Measurements from ENCODE around the gene FOXP2. TPM values are rescaled to one million over a fixed set of nuclear protein-coding genes. Genes with fewer than 3 reads are reported as not detected.

FOXP2 gene
- total RNA-seq, 1 donor from 2014 or later = 12.1 TPM

- H3K27ac Mint-ChIP-seq (ENCODE audit: unreplicated experiment) = no peak overlapping the region
- H3K9me3 Mint-ChIP-seq (ENCODE audit: low read depth) = no peaks in the 10 kb centered on the region
- H3K36me3 Mint-ChIP-seq (ENCODE audit: low read depth) = peaks cover 8% of the 10 kb centered on the region
- no peak for TF ChIP-seq CTCF (IDR thresholded peaks at IDR 0.05)
- H3K27me3 Mint-ChIP-seq (ENCODE audit: low read depth) = no peaks in the 10 kb centered on the region
- H3K4me3 Mint-ChIP-seq (ENCODE audit: unreplicated experiment) = no peak overlapping the region
- H3K4me1 Mint-ChIP-seq (ENCODE audit: low read depth) = no peaks in the 10 kb centered on the region
- DNase-seq (ENCODE audit: low spot score) = no peak
Measured at GRCh38 chr7:114688443-114689055, 273.9 kb downstream of the FOXP2 start.

DNA sequence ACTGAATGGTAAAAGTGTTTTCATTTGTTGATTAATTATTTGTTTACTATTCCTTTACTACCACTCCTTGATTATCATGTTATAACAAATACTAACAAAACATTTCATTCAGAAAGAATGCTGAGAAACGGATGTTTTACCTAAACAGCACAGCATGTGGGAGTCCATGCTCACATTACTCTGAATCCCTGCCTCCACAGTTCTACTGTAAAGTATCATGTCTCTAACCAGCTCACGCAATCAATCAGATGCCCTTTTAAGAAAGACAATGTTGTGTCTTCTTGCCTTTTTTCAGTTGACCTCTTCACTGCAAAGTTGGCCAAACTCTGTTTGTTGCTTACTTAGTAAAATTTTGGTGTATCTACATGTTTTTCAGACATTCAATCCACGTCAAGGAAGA, 274.8 kb downstream of the FOXP2 start:
- no peaks in the 10 kb centered on the region for H3K4me1 Mint-ChIP-seq (ENCODE audit: low read depth)
- no peaks in the 10 kb centered on the region for H3K9me3 Mint-ChIP-seq (ENCODE audit: low read depth)
- H3K36me3 Mint-ChIP-seq (ENCODE audit: low read depth) = peaks cover 8% of the 10 kb centered on the region
- DNase-seq (ENCODE audit: low spot score) = no peak
- H3K4me3 Mint-ChIP-seq (ENCODE audit: unreplicated experiment) = no peak overlapping the region
- no peaks in the 10 kb centered on the region for H3K27me3 Mint-ChIP-seq (ENCODE audit: low read depth)
- TF ChIP-seq CTCF (IDR thresholded peaks at IDR 0.05) = no peak
- no peak overlapping the region for H3K27ac Mint-ChIP-seq (ENCODE audit: unreplicated experiment)

DNA sequence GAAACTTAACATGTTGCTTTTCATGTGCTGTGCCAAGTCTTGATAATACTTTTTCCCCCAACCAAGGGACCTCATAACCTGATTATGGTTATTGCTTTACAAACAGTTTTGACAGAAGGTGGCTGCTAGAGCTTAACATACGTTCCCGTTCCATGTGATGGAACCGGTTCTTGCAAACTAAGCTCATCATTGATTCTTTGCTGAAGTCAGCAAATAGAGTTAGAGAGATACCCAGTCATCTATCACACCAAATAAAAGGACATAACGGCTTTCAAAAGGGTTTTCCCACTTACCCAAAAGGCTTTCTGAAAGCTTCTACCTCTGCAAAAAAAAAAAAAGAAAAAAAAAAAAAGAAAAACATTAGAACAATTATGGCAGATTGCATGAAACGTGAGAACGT, 277.0 kb downstream of the FOXP2 start:
- no peaks in the 10 kb centered on the region for H3K27me3 Mint-ChIP-seq (ENCODE audit: low read depth)
- H3K9me3 Mint-ChIP-seq (ENCODE audit: low read depth) = no peaks in the 10 kb centered on the region
- no peak for TF ChIP-seq CTCF (IDR thresholded peaks at IDR 0.05)
- no peak overlapping the region for H3K4me3 Mint-ChIP-seq (ENCODE audit: unreplicated experiment)
- no peak overlapping the region for H3K27ac Mint-ChIP-seq (ENCODE audit: unreplicated experiment)
- no peaks in the 10 kb centered on the region for H3K4me1 Mint-ChIP-seq (ENCODE audit: low read depth)
- peaks cover 8% of the 10 kb centered on the region for H3K36me3 Mint-ChIP-seq (ENCODE audit: low read depth)
- no peak for DNase-seq (ENCODE audit: low spot score)

- Mint-ChIP-seq H3K9me3 (ENCODE audit: low read depth) (no peaks in the 10 kb centered on the region), H3K27ac (ENCODE audit: unreplicated experiment) (no peak overlapping the region), H3K4me3 (ENCODE audit: unreplicated experiment) (no peak overlapping the region), H3K36me3 (ENCODE audit: low read depth) (peaks cover 3% of the 10 kb centered on the region), H3K4me1 (ENCODE audit: low read depth) (no peaks in the 10 kb centered on the region), H3K27me3 (ENCODE audit: low read depth) (no peaks in the 10 kb centered on the region)
- no peak for DNase-seq (ENCODE audit: low spot score)
- no peak for TF ChIP-seq CTCF (IDR thresholded peaks at IDR 0.05)
Measured at GRCh38 chr7:114695182-114695581, 280.6 kb downstream of the FOXP2 start.

- DNase-seq (ENCODE audit: low spot score) = no peak
- Mint-ChIP-seq H3K27me3 (ENCODE audit: low read depth) (no peaks in the 10 kb centered on the region), H3K36me3 (ENCODE audit: low read depth) (no peaks in the 10 kb centered on the region), H3K27ac (ENCODE audit: unreplicated experiment) (no peak overlapping the region), H3K9me3 (ENCODE audit: low read depth) (no peaks in the 10 kb centered on the region), H3K4me1 (ENCODE audit: low read depth) (no peaks in the 10 kb centered on the region), H3K4me3 (ENCODE audit: unreplicated experiment) (no peak overlapping the region)
- TF ChIP-seq CTCF (IDR thresholded peaks at IDR 0.05) = no peak
Measured at GRCh38 chr7:114700247-114700928, 285.8 kb downstream of the FOXP2 start.

Measured in chondrocyte (in vitro differentiated cells).